Right cardiac atrium (tissue), 5 donors: ENCODE measurements around the gene CHRM4. TPM values are rescaled to one million over a fixed set of nuclear protein-coding genes. Genes with fewer than 3 reads are reported as not detected.

Experiments used
- microRNA-seq, 2 donors: library from miRNA; unstranded; fragments of <30 nt; microRNA quantifications; one replicate each; pipeline ENCODE4 v1.2.0, GENCODE V29; 2020 to 2021
- polyA plus RNA-seq: library from polyadenylated mRNA; stranded (reverse); fragments of 200-250 nt; gene quantifications from one replicate; pipeline ENCODE4 v1.2.3, GENCODE V29; 2013
- total RNA-seq, 4 donors: library from RNA; stranded (reverse); fragmentation: NEBNext Ultra II Directional; extraction: Animal tissue kit (Norgen Biotek cat#: 25700); gene quantifications; one replicate each; pipeline ENCODE4 v1.2.1, GENCODE V29; 2021
- donor health status: healthy with polysubstance abuse.
- donor health status: DM: no; HTN: yes; CAD: no.
- donor health status: DM: no; HTN: no; CAD: no.
- donor health status: DM: no; HTN: yes; CAD: no; lungs with severe emphysema.
- donor health status: DM: yes; HTN: yes; CAD: no.

Gene CHRM4
- total and polyA plus RNA-seq, 5 donors, result 0.14 to 0.53 (median 0.20) TPM; not detected in 2

Small RNA genes within 50 kb of the gene (microRNA-seq; reads per million reads assigned to microRNA genes)
- gene MIR4688, result 0.42 to 0.54 reads per million in 2 donors

Other genes starting within 250 kb of the CHRM4 start
- 10 to 100 TPM in 3 of 4 donors, 1 to 10 TPM in 1; 9.7 to 18.8 (median 15.3) TPM for gene CREB3L1, start 114.1 kb downstream of the CHRM4 start, total RNA-seq
- gene CREB3L1, start 114.1 kb downstream of the CHRM4 start, polyA plus RNA-seq, result 15.2 TPM
- 100 to 1,000 TPM in 2 of 4 donors, 10 to 100 TPM in 2; 75.8 to 108 (median 100) TPM for gene DGKZ, start 44.3 kb downstream of the CHRM4 start, total RNA-seq
- 87.5 TPM for gene DGKZ, start 44.3 kb downstream of the CHRM4 start, polyA plus RNA-seq
- gene MDK, start 10.1 kb downstream of the CHRM4 start, total RNA-seq, result 10 to 100 TPM in 3 of 4 donors, 1 to 10 TPM in 1; 9.9 to 18.8 (median 11.9) TPM
- 10.1 TPM for gene MDK, start 10.1 kb downstream of the CHRM4 start, polyA plus RNA-seq
- gene AMBRA1, start 202.2 kb upstream of the CHRM4 start, total RNA-seq, result 10 to 100 TPM; 19.4 to 23.6 (median 20.4) TPM
- gene AMBRA1, start 202.2 kb upstream of the CHRM4 start, polyA plus RNA-seq, result 8.1 TPM
- 1 to 10 TPM; 3.1 to 4.1 (median 3.7) TPM for gene HARBI1, start 225.5 kb upstream of the CHRM4 start, total RNA-seq
- gene HARBI1, start 225.5 kb upstream of the CHRM4 start, polyA plus RNA-seq, result 2.7 TPM
- 10 to 100 TPM; 48.5 to 66.2 (median 59.1) TPM for gene ATG13, start 225.8 kb upstream of the CHRM4 start, total RNA-seq
- 38.0 TPM for gene ATG13, start 225.8 kb upstream of the CHRM4 start, polyA plus RNA-seq